Uterus (tissue), 2 donors: ENCODE results near the gene ATAD2B.

Experiments used
- CTCF ChIP-seq, 4 experiments: fragments of 200-600 bp in 2 of 4; fragments of 450-650 bp in 2 of 4; sonication (generic) in 2 of 4; IDR thresholded peaks; one replicate each; pipeline ENCODE4 v1.5.1; 2016 to 2019; ENCODE audit warnings: antibody characterized with exemption in 4 of 4, mild to moderate bottlenecking in 2 of 4, moderate library complexity in 1 of 4
- POLR2A ChIP-seq, 2 donors: fragments of 450-650 bp; IDR thresholded peaks; one replicate each; pipeline ENCODE4 v1.6.1; 2016; ENCODE audit warnings: antibody characterized with exemption in 2 of 2, mild to moderate bottlenecking in 1 of 2, moderate library complexity in 1 of 2

DNA sequence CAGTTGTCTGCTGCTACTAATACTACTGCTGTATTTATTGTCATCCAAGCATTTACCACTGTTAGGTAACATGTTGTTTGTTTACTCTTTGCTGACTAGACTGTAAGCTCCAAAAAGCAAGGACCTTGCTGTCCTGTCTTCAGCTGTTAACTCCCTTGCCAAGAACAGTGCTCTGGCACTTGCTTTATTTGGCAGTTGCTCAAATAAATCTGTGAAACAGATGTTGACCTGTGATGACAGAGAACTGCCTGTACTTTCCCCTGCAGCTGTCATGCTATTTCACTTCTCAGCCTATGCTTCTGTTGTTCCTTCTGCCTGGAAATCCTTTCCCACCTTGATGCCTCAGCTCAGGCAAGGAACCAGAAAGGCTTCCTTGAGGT is 181.2 kb downstream of the ATAD2B start:
- TF ChIP-seq CTCF (IDR thresholded peaks at IDR 0.05): no peak
- TF ChIP-seq POLR2A (IDR thresholded peaks at IDR 0.05): no peak
